ENCODE data around the gene RFC2. TPM values are rescaled to one million over a fixed set of nuclear protein-coding genes. Genes with fewer than 3 reads are reported as not detected.

Gene RFC2
- total and polyA plus RNA-seq, 2 of the 8 experiments (the other 6 are each of a cell fraction or from before 2014, with no cell fraction given) = 52.9 to 85.4 TPM

- Histone ChIP-seq H2BK12ac (ENCODE audit: low read depth, low read length) (no peak overlapping the region), H3K27me3 (replicated peaks in 1 of 4; ENCODE audit: control insufficient read depth in 3 of 4, extremely low read depth in 1 of 4, insufficient read depth in 3 of 4, low read length in 3 of 4) (no peaks in the 10 kb centered on the region; a peak in 1 of 7 replicates), H3K23ac (ENCODE audit: insufficient read length) (no peak overlapping the region), H3K4me2 (ENCODE audit: insufficient read depth in 1 of 2, low read depth in 2 of 2, low read length in 2 of 2) (no peak overlapping the region), H3K4ac (replicated peaks; ENCODE audit: insufficient read length, low read depth, low read length) (no peak overlapping the region), H3K4me3 (ENCODE audit: extremely low read depth in 1 of 4, insufficient read depth in 2 of 4, low read depth in 3 of 4, low read length in 4 of 4) (no peak overlapping the region), H3K79me2 (ENCODE audit: control insufficient read depth in 1 of 2, insufficient read depth in 2 of 2, low read length in 2 of 2) (no peaks in the 10 kb centered on the region), H2BK120ac (replicated peaks; ENCODE audit: low read depth, low read length) (no peak overlapping the region), H3K9me3 (ENCODE audit: insufficient read depth in 2 of 2, low read depth in 1 of 2, low read length in 1 of 2) (no peaks in the 10 kb centered on the region), H4K8ac (ENCODE audit: extremely low read depth, insufficient read depth, low read length) (no peak overlapping the region), H2AFZ (ENCODE audit: low read length) (no peak overlapping the region), H4K91ac (replicated peaks; ENCODE audit: insufficient read length, low read length) (no peak overlapping the region), H4K20me1 (replicated peaks in 1 of 2; ENCODE audit: control insufficient read depth in 1 of 2, insufficient read depth in 2 of 2, low read length in 2 of 2) (peaks cover 2 to 16% of the 10 kb centered on the region in 2 experiments), H3K56ac (replicated peaks; ENCODE audit: insufficient read length, low read depth, low read length) (no peak overlapping the region), H3K9ac (replicated peaks in 1 of 4; ENCODE audit: extremely low read depth in 1 of 4, low read depth in 3 of 4, low read length in 3 of 4) (no peak overlapping the region), H2BK5ac (ENCODE audit: low read depth, low read length) (no peak overlapping the region), H3K79me1 (ENCODE audit: low read depth, low read length) (peaks cover 7% of the 10 kb centered on the region; the same call in 1 of the 2 replicates), H3K14ac (ENCODE audit: insufficient read length) (no peak overlapping the region), H2BK15ac (ENCODE audit: low read length) (no peak overlapping the region), H4K5ac (ENCODE audit: insufficient read length, low read depth, low read length) (no peak overlapping the region), H3K23me2 (ENCODE audit: low read depth, low read length) (no peaks in the 10 kb centered on the region), H3K36me3 (ENCODE audit: control insufficient read depth in 2 of 4, insufficient read depth in 4 of 4, low read length in 3 of 4) (peaks cover 28 to 84% (median 63%) of the 10 kb centered on the region in 4 experiments), H3K18ac (ENCODE audit: extremely low read depth, low read length) (no peak overlapping the region), H2BK20ac (ENCODE audit: low read length) (no peak overlapping the region), H3K27ac (ENCODE audit: low read depth, low read length) (no peak overlapping the region), H2AK5ac (ENCODE audit: low read depth, low read length) (no peak overlapping the region), H3K4me1 (replicated peaks in 1 of 4; ENCODE audit: control insufficient read depth in 3 of 4, insufficient read depth in 4 of 4, low read length in 3 of 4) (no peaks in the 10 kb centered on the region)
- TF ChIP-seq BCL11A (IDR thresholded peaks at IDR 0.05; ENCODE audit: low read depth in 2 of 2, low read length in 2 of 2) (no peak), EZH2 (IDR thresholded peaks at IDR 0.05; ENCODE audit: low read depth, low read length, severe bottlenecking) (no peak), RXRA (IDR thresholded peaks at IDR 0.05; ENCODE audit: insufficient read depth, low read depth, low read length) (no peak), EP300 (IDR thresholded peaks at IDR 0.05; ENCODE audit: borderline replicate concordance in 1 of 2, low read depth in 2 of 2, low read length in 2 of 2) (no peak), SIX5 (IDR thresholded peaks at IDR 0.05; ENCODE audit: low read depth, low read length) (no peak), SP2 (IDR thresholded peaks at IDR 0.05; ENCODE audit: low read length) (no peak), SIN3A (conservative IDR thresholded peaks at IDR 0.05 in 1 of 2, IDR thresholded peaks at IDR 0.05 in 1 of 2; ENCODE audit: low read depth in 1 of 2, low read length in 2 of 2) (no peak), POLR2AphosphoS5 (IDR thresholded peaks at IDR 0.05; ENCODE audit: low read depth, low read length) (no peak), RNF2 (IDR thresholded peaks at IDR 0.05; ENCODE audit: borderline replicate concordance, low read depth, low read length, missing control alignments, poor library complexity, severe bottlenecking) (no peak), RAD21 (IDR thresholded peaks at IDR 0.05 in 1 of 2, conservative IDR thresholded peaks at IDR 0.05 in 1 of 2; ENCODE audit: low read depth in 2 of 2, low read length in 2 of 2) (no peak), BACH1 (IDR thresholded peaks at IDR 0.05; ENCODE audit: low read length) (no peak), TAF1 (IDR thresholded peaks at IDR 0.05; ENCODE audit: low read depth, low read length) (no peak), BRCA1 (IDR thresholded peaks at IDR 0.05; ENCODE audit: low read depth, low read length) (no peak), MAFK (IDR thresholded peaks at IDR 0.05; ENCODE audit: low read depth, low read length) (no peak)
- POLR2A ChIA-PET (ENCODE audit: partially characterized antibody) = interaction anchor here (0.8 to 2.8 kb wide), 6 partner anchors 11 to 151 kb away, joined by 3 to 14 read pairs (median 4); partner anchors contain the start of gene RFC2
- CTCF ChIA-PET (ENCODE audit: partially characterized antibody) = interaction anchor here (0.8 to 3.3 kb wide), 5 partner anchors 9 to 163 kb away, joined by 4 to 21 read pairs (median 4); no protein-coding TSS in a partner anchor
- WGBS, 2 experiments (ENCODE audit: extremely low coverage in 1 of 2, insufficient coverage in 1 of 2, insufficient read length in 1 of 2, insufficient replicate concordance in 2 of 2, low coverage in 1 of 2, low lambda C conversion rate in 2 of 2, missing lambda C conversion rate in 1 of 2) = 93% methylated on average over 6 of the region's 6 CpGs; no CpG with 5 or more reads in 1 of the 2 experiments
- FAIRE-seq (no peak), DNase-seq (ENCODE audit: low read depth in 1 of 2, low spot score in 2 of 2) (no peak)
Measured at GRCh38 chr7:74242122-74242443, 12.1 kb downstream of the RFC2 start.

Data from H1 (cell line).